Measurements from ENCODE around the gene MFSD11. TPM values are rescaled to one million over a fixed set of nuclear protein-coding genes. Genes with fewer than 3 reads are reported as not detected.

MFSD11 gene
- total RNA-seq, 1 experiment from 2014 or later, result 16.6 TPM

DNA sequence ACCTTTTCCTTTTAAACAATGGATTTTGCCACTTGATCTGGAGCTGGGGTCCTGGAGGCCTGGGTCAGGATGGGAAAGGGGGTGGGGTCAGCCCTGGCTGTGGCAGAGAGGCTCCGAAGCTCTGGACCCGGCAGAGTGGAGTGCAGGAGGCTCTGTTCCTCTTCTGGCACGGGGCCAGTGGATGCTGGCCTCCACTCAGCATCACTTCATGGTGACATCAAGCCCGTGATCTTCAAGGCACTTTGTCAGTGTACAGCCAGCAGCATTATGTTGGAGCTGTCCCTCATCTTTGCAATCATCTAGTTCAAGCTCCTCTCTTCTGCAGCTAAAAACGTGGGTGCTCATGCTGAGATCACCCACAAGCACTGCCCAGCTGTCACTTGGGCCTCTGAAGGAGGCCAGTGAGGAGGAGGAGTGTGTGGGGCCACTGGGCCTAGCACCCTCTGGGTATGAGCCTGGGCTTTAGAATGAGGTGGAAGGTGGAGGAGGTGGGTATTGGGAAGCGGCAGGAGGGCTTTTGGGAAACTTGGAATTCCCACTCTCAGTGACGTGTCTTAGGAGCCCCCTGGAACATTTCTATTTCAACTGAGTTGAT is 84.4 kb downstream of the MFSD11 start:
- Histone ChIP-seq H2AFZ (ENCODE audit: low read length) (no peak overlapping the region), H3K27me3 (ENCODE audit: low read length) (no peaks in the 10 kb centered on the region), H3K9me3 (ENCODE audit: low read length) (no peaks in the 10 kb centered on the region), H3K27ac (ENCODE audit: low read length) (no peak overlapping the region), H3K9ac (ENCODE audit: low read length) (no peak overlapping the region), H3K4me3 (ENCODE audit: low read length) (no peak overlapping the region), H3K79me2 (ENCODE audit: low read length) (no peaks in the 10 kb centered on the region), H3K4me1 (ENCODE audit: insufficient read depth, low read length) (no peaks in the 10 kb centered on the region), H3F3A (ENCODE audit: low read length, unreplicated experiment) (no peaks in the 10 kb centered on the region), H4K20me1 (ENCODE audit: low read length) (no peaks in the 10 kb centered on the region), H3K9me2 (replicated peaks; ENCODE audit: low read length) (no peaks in the 10 kb centered on the region), H3K36me3 (ENCODE audit: low read depth, low read length) (no peaks in the 10 kb centered on the region), H3K4me2 (ENCODE audit: low read length) (no peak overlapping the region)
- BruUV-seq (replicated peaks), result no TSS peak
- intact Hi-C loops (cut with micrococcal nuclease), result no loop called here
- ChIA-PET CTCF (no interaction called here), POLR2A (ENCODE audit: unreplicated experiment) (interaction anchor here (0.6 kb wide), 1 partner anchor 501 kb away, joined by 5 read pairs; no protein-coding TSS in a partner anchor)
- ATAC-seq, result no peak
- TF ChIP-seq EZH2phosphoT487 (IDR thresholded peaks at IDR 0.05; ENCODE audit: borderline replicate concordance, low read length), result no peak
- TF ChIP-seq EZH2 (IDR thresholded peaks at IDR 0.05; ENCODE audit: low read length, unreplicated experiment), result no peak
- TF ChIP-seq, protein P1, sequence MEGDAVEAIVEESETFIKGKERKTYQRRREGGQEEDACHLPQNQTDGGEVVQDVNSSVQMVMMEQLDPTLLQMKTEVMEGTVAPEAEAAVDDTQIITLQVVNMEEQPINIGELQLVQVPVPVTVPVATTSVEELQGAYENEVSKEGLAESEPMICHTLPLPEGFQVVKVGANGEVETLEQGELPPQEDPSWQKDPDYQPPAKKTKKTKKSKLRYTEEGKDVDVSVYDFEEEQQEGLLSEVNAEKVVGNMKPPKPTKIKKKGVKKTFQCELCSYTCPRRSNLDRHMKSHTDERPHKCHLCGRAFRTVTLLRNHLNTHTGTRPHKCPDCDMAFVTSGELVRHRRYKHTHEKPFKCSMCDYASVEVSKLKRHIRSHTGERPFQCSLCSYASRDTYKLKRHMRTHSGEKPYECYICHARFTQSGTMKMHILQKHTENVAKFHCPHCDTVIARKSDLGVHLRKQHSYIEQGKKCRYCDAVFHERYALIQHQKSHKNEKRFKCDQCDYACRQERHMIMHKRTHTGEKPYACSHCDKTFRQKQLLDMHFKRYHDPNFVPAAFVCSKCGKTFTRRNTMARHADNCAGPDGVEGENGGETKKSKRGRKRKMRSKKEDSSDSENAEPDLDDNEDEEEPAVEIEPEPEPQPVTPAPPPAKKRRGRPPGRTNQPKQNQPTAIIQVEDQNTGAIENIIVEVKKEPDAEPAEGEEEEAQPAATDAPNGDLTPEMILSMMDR (conservative IDR thresholded peaks at IDR 0.05; ENCODE audit: low read depth, low read length), result no peak
- DNase-seq, result no peak

- no peaks in the 10 kb centered on the region for H3K79me2 ChIP-seq (ENCODE audit: low read length)
- ATAC-seq (no peak), DNase-seq (no peak)
- CTCF ChIA-PET, result no interaction called here
- H3K27me3 ChIP-seq (ENCODE audit: low read length), result no peaks in the 10 kb centered on the region
- BruUV-seq (replicated peaks), result no TSS peak
- H3K27ac ChIP-seq (ENCODE audit: low read length), result no peak overlapping the region
- no peaks in the 10 kb centered on the region for H3K36me3 ChIP-seq (ENCODE audit: low read depth, low read length)
- H3K4me3 ChIP-seq (ENCODE audit: low read length), result no peak overlapping the region
- H3K4me1 ChIP-seq (ENCODE audit: insufficient read depth, low read length), result no peaks in the 10 kb centered on the region
- no peaks in the 10 kb centered on the region for H3F3A ChIP-seq (ENCODE audit: low read length, unreplicated experiment)
- no peak overlapping the region for H2AFZ ChIP-seq (ENCODE audit: low read length)
- H3K9ac ChIP-seq (ENCODE audit: low read length), result no peak overlapping the region
- TF ChIP-seq, protein P1 (conservative IDR thresholded peaks at IDR 0.05; ENCODE audit: low read depth, low read length), result no peak
- intact Hi-C loops (cut with micrococcal nuclease), result no loop called here
- POLR2A ChIA-PET (ENCODE audit: unreplicated experiment), result no interaction called here
- H3K4me2 ChIP-seq (ENCODE audit: low read length), result no peak overlapping the region
- H3K9me3 ChIP-seq (ENCODE audit: low read length), result no peaks in the 10 kb centered on the region
- no peaks in the 10 kb centered on the region for H4K20me1 ChIP-seq (ENCODE audit: low read length)
- no peaks in the 10 kb centered on the region for H3K9me2 ChIP-seq (replicated peaks; ENCODE audit: low read length)
Measured at GRCh38 chr17:76824093-76824492, 86.2 kb downstream of the MFSD11 start.

GRCh38 chr17:76826330-76827068 is 88.6 kb downstream of the MFSD11 start:
- Histone ChIP-seq H3K27me3 (ENCODE audit: low read length) (no peaks in the 10 kb centered on the region), H3K9me3 (ENCODE audit: low read length) (no peaks in the 10 kb centered on the region), H2AFZ (ENCODE audit: low read length) (no peak overlapping the region), H3K9me2 (replicated peaks; ENCODE audit: low read length) (no peaks in the 10 kb centered on the region), H3K4me2 (ENCODE audit: low read length) (no peak overlapping the region), H3K4me1 (ENCODE audit: insufficient read depth, low read length) (no peaks in the 10 kb centered on the region), H3K27ac (ENCODE audit: low read length) (no peak overlapping the region), H3F3A (ENCODE audit: low read length, unreplicated experiment) (no peaks in the 10 kb centered on the region), H3K36me3 (ENCODE audit: low read depth, low read length) (no peaks in the 10 kb centered on the region), H4K20me1 (ENCODE audit: low read length) (no peaks in the 10 kb centered on the region), H3K9ac (ENCODE audit: low read length) (no peak overlapping the region), H3K79me2 (ENCODE audit: low read length) (no peaks in the 10 kb centered on the region), H3K4me3 (ENCODE audit: low read length) (no peak overlapping the region)
- DNase-seq (no peak), ATAC-seq (no peak)
- ChIA-PET POLR2A (ENCODE audit: unreplicated experiment) (no interaction called here), CTCF (interaction anchor here (0.6 kb wide), 1 partner anchor 218 kb away, joined by 3 read pairs; no protein-coding TSS in a partner anchor)
- intact Hi-C loops (cut with micrococcal nuclease), result no loop called here
- BruUV-seq (replicated peaks), result no TSS peak
- TF ChIP-seq EZH2phosphoT487 (IDR thresholded peaks at IDR 0.05; ENCODE audit: borderline replicate concordance, low read length), result no peak
- no peak for TF ChIP-seq EZH2 (IDR thresholded peaks at IDR 0.05; ENCODE audit: low read length, unreplicated experiment)
- TF ChIP-seq, protein P1 (conservative IDR thresholded peaks at IDR 0.05; ENCODE audit: low read depth, low read length), result no peak
